ENCODE results near the gene MAGI2. TPM values are rescaled to one million over a fixed set of nuclear protein-coding genes. Genes with fewer than 3 reads are reported as not detected.

Gene MAGI2
- polyA plus RNA-seq, 2 donors: 0.67 to 0.79 TPM

GRCh38 chr7:79420464-79420863 is 33.0 kb downstream of the MAGI2 start:
- no peaks in the 10 kb centered on the region for H3K4me1 ChIP-seq (ENCODE audit: control insufficient read depth in 2 of 2, insufficient read depth in 2 of 2, low read length in 1 of 2)

GRCh38 chr7:79414910-79415309 is 38.6 kb downstream of the MAGI2 start:
- H3K4me3 ChIP-seq (ENCODE audit: low read depth in 1 of 2, low read length in 2 of 2): no peak overlapping the region
- no peak overlapping the region for H3K27ac ChIP-seq (ENCODE audit: low read depth in 2 of 2, low read length in 1 of 2)
- no peaks in the 10 kb centered on the region for H3K27me3 ChIP-seq (ENCODE audit: control insufficient read depth in 1 of 2, insufficient read depth in 2 of 2, low read length in 2 of 2)
- H3K9me3 ChIP-seq (ENCODE audit: control insufficient read depth in 2 of 2, insufficient read depth in 1 of 2, low read depth in 1 of 2, low read length in 1 of 2): no peaks in the 10 kb centered on the region
- no peaks in the 10 kb centered on the region for H3K36me3 ChIP-seq (ENCODE audit: control insufficient read depth in 2 of 2, insufficient read depth in 2 of 2, low read length in 1 of 2)
- no peaks in the 10 kb centered on the region for H3K4me1 ChIP-seq (ENCODE audit: control insufficient read depth in 2 of 2, insufficient read depth in 2 of 2, low read length in 1 of 2)

More at GRCh38 chr7:79420464-79420863, 33.0 kb downstream of the MAGI2 start:
- no peaks in the 10 kb centered on the region for H3K9me3 ChIP-seq (ENCODE audit: control insufficient read depth in 2 of 2, insufficient read depth in 1 of 2, low read depth in 1 of 2, low read length in 1 of 2)
- 39 to 53% methylated on average over 2 of the region's 2 CpGs for WGBS, 2 donors
- H3K4me3 ChIP-seq (ENCODE audit: low read depth in 1 of 2, low read length in 2 of 2): no peak overlapping the region
- no peaks in the 10 kb centered on the region for H3K36me3 ChIP-seq (ENCODE audit: control insufficient read depth in 2 of 2, insufficient read depth in 2 of 2, low read length in 1 of 2)
- H3K27me3 ChIP-seq (ENCODE audit: control insufficient read depth in 1 of 2, insufficient read depth in 2 of 2, low read length in 2 of 2): no peaks in the 10 kb centered on the region
- H3K27ac ChIP-seq (ENCODE audit: low read depth in 2 of 2, low read length in 1 of 2): no peak overlapping the region

- no peaks in the 10 kb centered on the region for H3K27me3 ChIP-seq (ENCODE audit: control insufficient read depth in 1 of 2, insufficient read depth in 2 of 2, low read length in 2 of 2)
- H3K9me3 ChIP-seq (ENCODE audit: control insufficient read depth in 2 of 2, insufficient read depth in 1 of 2, low read depth in 1 of 2, low read length in 1 of 2): no peaks in the 10 kb centered on the region
- H3K4me1 ChIP-seq (ENCODE audit: control insufficient read depth in 2 of 2, insufficient read depth in 2 of 2, low read length in 1 of 2): no peaks in the 10 kb centered on the region
- 71 to 88% methylated on average over 2 of the region's 2 CpGs for WGBS, 2 donors
- no peak overlapping the region for H3K4me3 ChIP-seq (ENCODE audit: low read depth in 1 of 2, low read length in 2 of 2)
- H3K27ac ChIP-seq (ENCODE audit: low read depth in 2 of 2, low read length in 1 of 2): no peak overlapping the region
- H3K36me3 ChIP-seq (ENCODE audit: control insufficient read depth in 2 of 2, insufficient read depth in 2 of 2, low read length in 1 of 2): no peaks in the 10 kb centered on the region
Measured at GRCh38 chr7:79412915-79413314, 40.6 kb downstream of the MAGI2 start.

GRCh38 chr7:79412438-79412837 is 41.0 kb downstream of the MAGI2 start:
- 81 to 87% methylated on average over 3 of the region's 3 CpGs for WGBS, 2 donors
- Histone ChIP-seq H3K4me1 (ENCODE audit: control insufficient read depth in 2 of 2, insufficient read depth in 2 of 2, low read length in 1 of 2) (no peaks in the 10 kb centered on the region), H3K4me3 (ENCODE audit: low read depth in 1 of 2, low read length in 2 of 2) (no peak overlapping the region), H3K27ac (ENCODE audit: low read depth in 2 of 2, low read length in 1 of 2) (no peak overlapping the region), H3K9me3 (ENCODE audit: control insufficient read depth in 2 of 2, insufficient read depth in 1 of 2, low read depth in 1 of 2, low read length in 1 of 2) (no peaks in the 10 kb centered on the region), H3K36me3 (ENCODE audit: control insufficient read depth in 2 of 2, insufficient read depth in 2 of 2, low read length in 1 of 2) (no peaks in the 10 kb centered on the region), H3K27me3 (ENCODE audit: control insufficient read depth in 1 of 2, insufficient read depth in 2 of 2, low read length in 2 of 2) (no peaks in the 10 kb centered on the region)

- Histone ChIP-seq H3K9me3 (ENCODE audit: control insufficient read depth in 2 of 2, insufficient read depth in 1 of 2, low read depth in 1 of 2, low read length in 1 of 2) (no peaks in the 10 kb centered on the region), H3K4me1 (ENCODE audit: control insufficient read depth in 2 of 2, insufficient read depth in 2 of 2, low read length in 1 of 2) (no peaks in the 10 kb centered on the region), H3K4me3 (ENCODE audit: low read depth in 1 of 2, low read length in 2 of 2) (no peak overlapping the region), H3K27ac (ENCODE audit: low read depth in 2 of 2, low read length in 1 of 2) (no peak overlapping the region), H3K27me3 (ENCODE audit: control insufficient read depth in 1 of 2, insufficient read depth in 2 of 2, low read length in 2 of 2) (no peaks in the 10 kb centered on the region), H3K36me3 (ENCODE audit: control insufficient read depth in 2 of 2, insufficient read depth in 2 of 2, low read length in 1 of 2) (no peaks in the 10 kb centered on the region)
Measured at GRCh38 chr7:79410345-79410744, 43.1 kb downstream of the MAGI2 start.

GRCh38 chr7:79407351-79407750 is 46.1 kb downstream of the MAGI2 start:
- WGBS, 2 donors: 90 to 94% methylated on average over 2 of the region's 2 CpGs
- Histone ChIP-seq H3K4me1 (ENCODE audit: control insufficient read depth in 2 of 2, insufficient read depth in 2 of 2, low read length in 1 of 2) (no peaks in the 10 kb centered on the region), H3K9me3 (ENCODE audit: control insufficient read depth in 2 of 2, insufficient read depth in 1 of 2, low read depth in 1 of 2, low read length in 1 of 2) (no peaks in the 10 kb centered on the region), H3K27ac (ENCODE audit: low read depth in 2 of 2, low read length in 1 of 2) (no peak overlapping the region), H3K27me3 (ENCODE audit: control insufficient read depth in 1 of 2, insufficient read depth in 2 of 2, low read length in 2 of 2) (no peaks in the 10 kb centered on the region), H3K36me3 (ENCODE audit: control insufficient read depth in 2 of 2, insufficient read depth in 2 of 2, low read length in 1 of 2) (no peaks in the 10 kb centered on the region), H3K4me3 (ENCODE audit: low read depth in 1 of 2, low read length in 2 of 2) (no peak overlapping the region)

GRCh38 chr7:79406371-79406770 is 47.1 kb downstream of the MAGI2 start:
- WGBS, 2 donors: 70 to 82% methylated on average over 2 of the region's 2 CpGs
- no peaks in the 10 kb centered on the region for H3K27me3 ChIP-seq (ENCODE audit: control insufficient read depth in 1 of 2, insufficient read depth in 2 of 2, low read length in 2 of 2)

GRCh38 chr7:79405368-79405767 is 48.1 kb downstream of the MAGI2 start:
- Histone ChIP-seq H3K27me3 (ENCODE audit: control insufficient read depth in 1 of 2, insufficient read depth in 2 of 2, low read length in 2 of 2) (no peaks in the 10 kb centered on the region), H3K36me3 (ENCODE audit: control insufficient read depth in 2 of 2, insufficient read depth in 2 of 2, low read length in 1 of 2) (no peaks in the 10 kb centered on the region), H3K27ac (ENCODE audit: low read depth in 2 of 2, low read length in 1 of 2) (no peak overlapping the region), H3K9me3 (ENCODE audit: control insufficient read depth in 2 of 2, insufficient read depth in 1 of 2, low read depth in 1 of 2, low read length in 1 of 2) (no peaks in the 10 kb centered on the region), H3K4me3 (ENCODE audit: low read depth in 1 of 2, low read length in 2 of 2) (no peak overlapping the region), H3K4me1 (ENCODE audit: control insufficient read depth in 2 of 2, insufficient read depth in 2 of 2, low read length in 1 of 2) (no peaks in the 10 kb centered on the region)

More at GRCh38 chr7:79406371-79406770, 47.1 kb downstream of the MAGI2 start:
- H3K27ac ChIP-seq (ENCODE audit: low read depth in 2 of 2, low read length in 1 of 2): no peak overlapping the region
- H3K4me3 ChIP-seq (ENCODE audit: low read depth in 1 of 2, low read length in 2 of 2): no peak overlapping the region
- no peaks in the 10 kb centered on the region for H3K4me1 ChIP-seq (ENCODE audit: control insufficient read depth in 2 of 2, insufficient read depth in 2 of 2, low read length in 1 of 2)
- H3K36me3 ChIP-seq (ENCODE audit: control insufficient read depth in 2 of 2, insufficient read depth in 2 of 2, low read length in 1 of 2): no peaks in the 10 kb centered on the region
- H3K9me3 ChIP-seq (ENCODE audit: control insufficient read depth in 2 of 2, insufficient read depth in 1 of 2, low read depth in 1 of 2, low read length in 1 of 2): no peaks in the 10 kb centered on the region

GRCh38 chr7:79403879-79404278 is 49.6 kb downstream of the MAGI2 start:
- Histone ChIP-seq H3K4me3 (ENCODE audit: low read depth in 1 of 2, low read length in 2 of 2) (no peak overlapping the region), H3K27ac (ENCODE audit: low read depth in 2 of 2, low read length in 1 of 2) (no peak overlapping the region), H3K27me3 (ENCODE audit: control insufficient read depth in 1 of 2, insufficient read depth in 2 of 2, low read length in 2 of 2) (no peaks in the 10 kb centered on the region), H3K36me3 (ENCODE audit: control insufficient read depth in 2 of 2, insufficient read depth in 2 of 2, low read length in 1 of 2) (no peaks in the 10 kb centered on the region), H3K4me1 (ENCODE audit: control insufficient read depth in 2 of 2, insufficient read depth in 2 of 2, low read length in 1 of 2) (no peaks in the 10 kb centered on the region), H3K9me3 (ENCODE audit: control insufficient read depth in 2 of 2, insufficient read depth in 1 of 2, low read depth in 1 of 2, low read length in 1 of 2) (no peaks in the 10 kb centered on the region)
- WGBS, 2 donors: 64 to 71% methylated on average over 3 of the region's 3 CpGs

- Histone ChIP-seq H3K27ac (ENCODE audit: low read depth in 2 of 2, low read length in 1 of 2) (no peak overlapping the region), H3K4me1 (ENCODE audit: control insufficient read depth in 2 of 2, insufficient read depth in 2 of 2, low read length in 1 of 2) (no peaks in the 10 kb centered on the region), H3K4me3 (ENCODE audit: low read depth in 1 of 2, low read length in 2 of 2) (no peak overlapping the region), H3K9me3 (ENCODE audit: control insufficient read depth in 2 of 2, insufficient read depth in 1 of 2, low read depth in 1 of 2, low read length in 1 of 2) (no peaks in the 10 kb centered on the region), H3K36me3 (ENCODE audit: control insufficient read depth in 2 of 2, insufficient read depth in 2 of 2, low read length in 1 of 2) (no peaks in the 10 kb centered on the region), H3K27me3 (ENCODE audit: control insufficient read depth in 1 of 2, insufficient read depth in 2 of 2, low read length in 2 of 2) (no peaks in the 10 kb centered on the region)
- 57 to 63% methylated on average over 2 of the region's 2 CpGs for WGBS, 2 donors
Measured at GRCh38 chr7:79403451-79403850, 50.0 kb downstream of the MAGI2 start.
